T-cell (primary cell): ENCODE results near the gene DEFB125. TPM values are rescaled to one million over a fixed set of nuclear protein-coding genes. Genes with fewer than 3 reads are reported as not detected.
A peak's percentile ranks its signal among the peaks of the same experiment; 100 is the strongest.

Experiments
- ATAC-seq, 4 experiments: fragments of 200-7000 bp in 3 of 4; fragments of 150-1000 bp in 1 of 4; cut with Tn5 transposase; replicated peaks in 1 of 4; 1 replicate in 3 of 4; 2 replicates in 1 of 4; pipeline ENCODE4 v1.10.0; 2021; ENCODE audit warnings: moderate library complexity in 3 of 4, mild to moderate bottlenecking in 2 of 4, moderate number of reproducible peaks in 1 of 4
- CTCF ChIA-PET, 2 donors: fragments of 300-600 bp; sonication (Branson Sonifier 250); formaldehyde crosslinking; loops; one replicate each; lab custom pipeline; 2022; ENCODE audit warnings: antibody characterized with exemption in 2 of 2; lab: Charles Lee
- POLR2A ChIA-PET, 2 donors: fragments of 300-600 bp; sonication (Branson Sonifier 250); formaldehyde crosslinking; loops; one replicate each; lab custom pipeline; 2022; ENCODE audit warnings: antibody characterized with exemption in 2 of 2; lab: Charles Lee
- DNase-seq, 35 experiments: peaks; one replicate each; pipeline versions ENCODE4 v3.0.0 to v3.0.0-alpha.2; 2013 to 2023
- H3K27ac ChIP-seq: one replicate; pipeline ENCODE4 v1.5.1; 2013; ENCODE audit warnings: low read length
- H3K27me3 ChIP-seq, 2 experiments: replicated peaks in 1 of 2; 1 replicate in 1 of 2; 2 replicates in 1 of 2; pipeline versions ENCODE4 v1.6.1 to v1.7.0; 2013; ENCODE audit warnings: low read length in 1 of 2, mixed read lengths in 1 of 2; ENCODE audit not compliant: control insufficient read depth in 2 of 2, insufficient read depth in 2 of 2; ENCODE audit errors: extremely low read depth in 1 of 2
- H3K36me3 ChIP-seq, 2 donors: 1 replicate in 1 of 2; 2 replicates in 1 of 2; pipeline versions ENCODE4 v1.6.1 to v1.7.0; 2013; ENCODE audit warnings: low read length in 1 of 2; ENCODE audit not compliant: control insufficient read depth in 2 of 2, insufficient read depth in 1 of 2; ENCODE audit errors: extremely low read depth in 1 of 2
- H3K4me1 ChIP-seq, 2 experiments: 1 replicate in 1 of 2; 2 replicates in 1 of 2; pipeline versions ENCODE4 v1.6.1 to v1.7.0; 2013; ENCODE audit warnings: low read length in 2 of 2, mixed read lengths in 1 of 2; ENCODE audit not compliant: insufficient read depth in 2 of 2, control insufficient read depth in 1 of 2; ENCODE audit errors: extremely low read depth in 1 of 2
- H3K4me3 ChIP-seq, 2 donors: 1 replicate in 1 of 2; 2 replicates in 1 of 2; pipeline versions ENCODE4 v1.5.1 to v1.7.0; 2013; ENCODE audit warnings: mild to moderate bottlenecking in 2 of 2, low read length in 1 of 2, moderate library complexity in 1 of 2; ENCODE audit not compliant: control insufficient read depth in 1 of 2; ENCODE audit errors: extremely low read depth in 1 of 2
- H3K9me3 ChIP-seq: 2 replicates; pipeline ENCODE4 v1.7.0; 2013
- H3K27ac Mint-ChIP-seq, 2 donors: one replicate each; pipeline ENCODE4 v1.8.0; 2020 to 2021; ENCODE audit warnings: mild to moderate bottlenecking in 2 of 2, mixed read lengths in 2 of 2
- H3K27me3 Mint-ChIP-seq, 2 donors: one replicate each; pipeline ENCODE4 v1.8.0; 2021 to 2022; ENCODE audit warnings: mixed read lengths in 2 of 2
- H3K36me3 Mint-ChIP-seq: one replicate; pipeline ENCODE4 v1.8.0; 2021; ENCODE audit warnings: mixed read lengths
- H3K4me1 Mint-ChIP-seq, 3 donors: one replicate each; pipeline ENCODE4 v1.8.0; 2020 to 2022; ENCODE audit warnings: mixed read lengths in 3 of 3, mild to moderate bottlenecking in 1 of 3
- H3K4me3 Mint-ChIP-seq, 3 donors: one replicate each; pipeline ENCODE4 v1.8.0; 2020 to 2022; ENCODE audit warnings: mild to moderate bottlenecking in 3 of 3, mixed read lengths in 3 of 3, moderate library complexity in 3 of 3
- H3K9me3 Mint-ChIP-seq, 3 donors: one replicate each; pipeline ENCODE4 v1.8.0; 2020 to 2022; ENCODE audit warnings: mixed read lengths in 3 of 3
- WGBS: methylation state at CpG from one replicate; pipeline ENCODE4 v1.1.5; 2013; ENCODE audit warnings: missing lambda C conversion rate; ENCODE audit not compliant: insufficient coverage; 5-methylcytosine and 5-hydroxymethylcytosine counted together
- total RNA-seq, 35 experiments: library from RNA in 6 of 35; stranded (reverse) in 6 of 35; fragments of 120-200 nt in 1 of 35; gene quantifications; one replicate each; pipeline versions ENCODE4 v1.2.1 to v1.2.4 and lab custom pipeline; 2013 to 2026

Gene DEFB125
- total RNA-seq, 5 donors from 2014 or later (not counting 1 experiment from before 2014, with no cell fraction given): not detected

DNA sequence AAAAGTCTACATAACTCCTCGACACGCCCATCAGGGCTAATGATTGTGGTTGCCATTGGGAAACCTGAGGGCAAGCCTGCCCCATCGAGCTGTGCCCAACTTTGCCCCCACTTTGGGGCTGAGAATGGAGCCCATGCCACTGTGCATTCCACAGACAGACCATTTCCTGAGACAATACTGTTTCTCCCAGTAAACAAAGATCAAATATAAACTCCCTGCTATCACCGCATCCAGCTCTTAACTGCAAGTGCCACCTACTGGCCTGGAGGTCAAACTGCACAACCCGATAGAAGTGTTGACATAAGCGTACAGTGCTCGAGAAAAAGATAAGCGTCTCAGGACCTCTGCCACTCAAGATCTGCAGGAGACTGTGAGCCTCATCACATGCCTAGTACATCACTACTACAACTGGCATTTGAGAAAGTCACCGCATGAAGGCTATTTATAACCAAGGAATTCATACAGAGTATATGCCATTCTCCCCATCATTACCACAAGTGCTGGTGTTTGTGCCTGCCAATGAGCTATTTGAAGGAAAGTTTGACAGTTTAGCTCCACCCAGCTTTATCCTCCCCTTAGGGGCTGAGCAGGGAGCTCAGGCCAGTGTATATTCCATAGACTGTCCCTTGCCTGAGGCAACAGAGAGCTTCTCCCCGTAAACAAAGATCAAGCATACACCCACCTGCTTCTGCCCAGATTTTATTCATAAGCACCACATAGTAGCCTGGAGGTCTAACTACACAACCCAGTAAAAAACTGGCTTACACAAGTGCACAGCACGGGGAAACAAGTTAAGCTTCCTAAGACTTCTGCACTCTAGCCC is 50.4 kb downstream of the DEFB125 start:
- Mint-ChIP-seq H3K27me3 (peaks cover 36 to 37% of the 10 kb centered on the region in 2 donors), H3K4me3 (no peak overlapping the region), H3K27ac (no peak overlapping the region), H3K9me3 (peaks cover 5 to 7% (median 5%) of the 10 kb centered on the region in 3 donors), H3K4me1 (no peaks in the 10 kb centered on the region), H3K36me3 (no peaks in the 10 kb centered on the region)
- Histone ChIP-seq H3K27ac (no peak overlapping the region), H3K36me3 (no peaks in the 10 kb centered on the region), H3K4me1 (no peaks in the 10 kb centered on the region), H3K4me3 (no peak overlapping the region), H3K27me3 (peaks cover 2 to 7% of the 10 kb centered on the region in 2 experiments), H3K9me3 (no peaks in the 10 kb centered on the region)
- 87% methylated on average over 10 of the region's 11 CpGs for WGBS
- CTCF ChIA-PET: interaction anchor here in 1 of 2 donors (0.7 kb wide), 1 partner anchor 99 kb away, joined by 3 read pairs; no protein-coding TSS in a partner anchor
- DNase-seq (peak in 2 of 35 experiments; percentile 0 to 3), ATAC-seq (no peak)
- POLR2A ChIA-PET: no interaction called here

DNA sequence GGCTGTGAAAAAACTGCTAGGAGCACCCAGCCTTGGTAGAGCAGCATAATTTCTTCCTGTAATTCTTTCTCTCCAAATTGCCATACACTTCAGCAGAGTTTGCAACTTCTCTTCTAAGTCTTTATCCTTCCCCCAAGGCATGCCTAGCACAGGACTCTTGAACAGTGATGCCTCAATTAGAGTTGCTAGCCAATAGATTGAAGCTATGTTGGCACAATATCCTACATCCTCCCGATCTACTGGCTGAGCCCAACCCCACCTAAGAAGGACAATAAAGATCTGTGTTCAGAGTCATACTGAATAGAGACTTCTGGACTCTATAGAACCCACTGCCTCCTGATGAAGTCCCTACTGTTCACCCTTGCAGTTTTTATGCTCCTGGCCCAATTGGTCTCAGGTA is 54.8 kb downstream of the DEFB125 start, which contains the start of gene DEFB126:
DEFB126 (plus strand) TSS at position 301 of the 400 bp plus-strand sequence; CDS start at position 340, 39 bp downstream.
- H3K4me1 Mint-ChIP-seq: no peaks in the 10 kb centered on the region
- H3K36me3 Mint-ChIP-seq: no peaks in the 10 kb centered on the region
- H3K27ac ChIP-seq: no peak within 1 kb of the TSS
- H3K9me3 ChIP-seq: no peaks in the 10 kb centered on the region
- CTCF ChIA-PET: no interaction called here
- H3K36me3 ChIP-seq: no peaks in the 10 kb centered on the region
- no CpG with 5 or more reads among the region's 1 CpG for WGBS
- no peak within 1 kb of the TSS for H3K27ac Mint-ChIP-seq
- no peak within 1 kb of the TSS for H3K4me3 Mint-ChIP-seq
- H3K4me3 ChIP-seq: no peak within 1 kb of the TSS
- peaks cover 46 to 55% of the 10 kb centered on the region in 2 donors for H3K27me3 Mint-ChIP-seq
- peaks cover 4 to 13% of the 10 kb centered on the region in 2 experiments for H3K27me3 ChIP-seq
- no peaks in the 10 kb centered on the region for H3K4me1 ChIP-seq
- H3K9me3 Mint-ChIP-seq: peaks cover 3 to 5% (median 5%) of the 10 kb centered on the region in 3 donors
- ATAC-seq (no peak), DNase-seq (no peak)
- POLR2A ChIA-PET: no interaction called here

DNA sequence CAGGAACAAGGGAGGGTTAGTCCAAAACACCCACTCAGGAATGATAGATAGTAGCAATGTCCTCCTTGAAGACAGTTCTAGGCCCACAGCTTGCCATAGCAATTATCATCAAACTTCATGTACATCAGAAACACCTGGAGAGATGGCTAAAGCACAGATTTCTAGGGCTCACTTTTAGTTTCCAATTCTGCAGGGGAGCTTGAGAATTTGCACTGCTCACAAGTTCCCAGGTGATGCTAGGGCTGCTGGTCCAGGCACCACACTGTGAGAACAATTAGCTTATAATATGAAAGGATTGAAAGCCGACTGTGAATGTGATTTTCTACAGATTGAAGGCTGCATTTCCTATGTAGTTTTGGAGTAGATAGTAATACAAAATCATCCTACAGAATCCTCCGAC is 58.4 kb downstream of the DEFB125 start:
- ChIA-PET POLR2A (no interaction called here), CTCF (no interaction called here)
- H3K9me3 ChIP-seq: no peaks in the 10 kb centered on the region
- H3K4me3 ChIP-seq: no peak overlapping the region
- no peaks in the 10 kb centered on the region for H3K4me1 ChIP-seq
- no peak overlapping the region for H3K27ac ChIP-seq
- H3K36me3 Mint-ChIP-seq: no peaks in the 10 kb centered on the region
- H3K4me1 Mint-ChIP-seq: no peaks in the 10 kb centered on the region
- H3K27me3 ChIP-seq: peaks cover 4 to 16% of the 10 kb centered on the region in 2 experiments
- no CpG with 5 or more reads among the region's 2 CpGs for WGBS
- no peaks in the 10 kb centered on the region for H3K9me3 Mint-ChIP-seq
- no peaks in the 10 kb centered on the region for H3K36me3 ChIP-seq
- no peak overlapping the region for H3K27ac Mint-ChIP-seq
- H3K27me3 Mint-ChIP-seq: peaks cover 36 to 40% of the 10 kb centered on the region in 2 donors
- H3K4me3 Mint-ChIP-seq: no peak overlapping the region
- DNase-seq (no peak), ATAC-seq (no peak)

Other genes starting within 250 kb of the DEFB125 start
- gene DEFB126, start 54.9 kb downstream of the DEFB125 start, total RNA-seq: not detected
- gene DEFB127, start 69.8 kb downstream of the DEFB125 start, total RNA-seq: not detected
- not detected for gene DEFB128, start 102.0 kb downstream of the DEFB125 start, total RNA-seq
- gene DEFB129, start 139.6 kb downstream of the DEFB125 start, total RNA-seq: not detected
- gene DEFB132, start 170.1 kb downstream of the DEFB125 start, total RNA-seq: not detected
- gene C20orf96, start 203.1 kb downstream of the DEFB125 start, total RNA-seq: 1 to 10 TPM; 2.5 to 3.2 (median 2.8) TPM
- 10 to 100 TPM; 16.7 to 30.2 (median 27.3) TPM for gene ZCCHC3, start 209.9 kb downstream of the DEFB125 start, total RNA-seq
- 10 to 100 TPM in 4 of 5 donors, 1 to 10 TPM in 1; 7.3 to 14.9 (median 11.4) TPM for gene SOX12, start 237.9 kb downstream of the DEFB125 start, total RNA-seq